OCI-M2 (cell line): ENCODE measurements around the gene RUSC2.
"Not testable (repeated sequence)": the region's sequence is repeated elsewhere in the genome, so short reads cannot be mapped to it uniquely, and the experiment has no call there.

Experiments
- DNase-seq: peaks from one replicate; lab custom pipeline; 2025; ENCODE audit not compliant: unreplicated experiment; lab: John Stamatoyannopoulos, UW

Gene RUSC2

DNA sequence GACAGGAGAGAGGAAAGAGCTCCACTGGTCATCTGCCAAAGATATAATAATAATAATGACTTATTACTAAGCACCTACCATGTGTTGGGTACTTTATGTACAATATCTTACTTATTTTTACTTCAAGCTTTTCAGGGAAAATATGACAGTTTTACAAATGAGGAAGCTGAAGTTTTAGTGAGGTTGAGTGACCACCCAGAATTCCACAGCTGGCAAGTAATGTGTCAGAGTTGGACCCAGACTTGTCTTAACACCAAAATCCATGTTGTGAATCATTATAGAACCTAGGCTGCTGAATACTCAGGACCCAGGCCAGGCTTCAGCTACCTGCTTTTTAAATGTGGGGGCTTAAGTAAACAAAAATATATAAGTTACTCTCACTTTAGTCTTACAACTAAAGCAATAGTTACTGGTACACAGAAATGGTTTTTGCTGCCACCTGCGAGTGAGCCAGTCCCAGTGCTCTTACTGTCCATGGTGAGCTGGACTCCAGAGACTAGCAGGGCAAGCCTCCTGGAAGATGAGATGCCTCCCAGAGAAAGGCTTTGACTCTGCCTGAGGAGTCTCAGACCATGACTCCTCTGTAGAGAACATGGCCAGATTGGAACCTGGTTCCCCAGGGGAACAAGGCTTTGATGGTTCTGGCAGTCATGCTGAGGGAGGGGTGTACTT is 29.9 kb downstream of the RUSC2 start:
- DNase-seq: no peak

DNA sequence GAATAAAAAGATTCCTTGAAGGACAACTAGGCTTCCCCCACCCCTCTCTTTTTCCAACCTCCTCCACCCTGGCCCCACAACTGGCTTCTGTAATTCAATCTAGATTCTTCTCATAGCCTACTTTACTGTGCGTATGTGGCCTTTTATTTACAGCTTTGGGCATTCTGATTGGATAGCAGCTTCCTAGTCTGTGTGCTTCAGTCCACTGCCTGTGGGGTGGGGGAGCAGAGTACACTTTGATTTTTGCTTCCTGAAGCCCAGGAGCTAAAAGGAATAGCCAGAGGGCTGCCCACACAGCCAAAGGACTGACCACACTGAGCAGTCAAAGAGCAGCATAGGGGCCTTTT is 30.4 kb downstream of the RUSC2 start:
- no peak for DNase-seq

DNA sequence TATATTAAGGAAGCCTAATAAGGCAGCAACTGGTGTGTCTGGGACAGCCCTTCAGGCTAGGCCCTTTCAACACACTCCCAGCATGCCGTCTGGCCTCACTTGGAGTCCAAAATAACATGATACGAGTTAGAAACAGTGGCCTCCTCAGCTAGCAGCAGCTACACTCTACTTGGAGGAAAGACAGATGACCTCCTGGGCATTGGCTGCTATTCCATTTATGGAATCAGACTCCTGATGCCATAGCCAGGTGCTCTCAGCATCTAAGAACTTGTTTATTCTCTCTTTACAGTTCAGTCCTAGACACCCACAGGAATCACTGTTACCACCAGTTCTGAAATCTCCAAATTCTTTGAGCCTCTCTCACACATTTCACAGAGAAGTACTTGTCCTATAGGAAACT is 31.8 kb downstream of the RUSC2 start:
- no peak for DNase-seq

DNA sequence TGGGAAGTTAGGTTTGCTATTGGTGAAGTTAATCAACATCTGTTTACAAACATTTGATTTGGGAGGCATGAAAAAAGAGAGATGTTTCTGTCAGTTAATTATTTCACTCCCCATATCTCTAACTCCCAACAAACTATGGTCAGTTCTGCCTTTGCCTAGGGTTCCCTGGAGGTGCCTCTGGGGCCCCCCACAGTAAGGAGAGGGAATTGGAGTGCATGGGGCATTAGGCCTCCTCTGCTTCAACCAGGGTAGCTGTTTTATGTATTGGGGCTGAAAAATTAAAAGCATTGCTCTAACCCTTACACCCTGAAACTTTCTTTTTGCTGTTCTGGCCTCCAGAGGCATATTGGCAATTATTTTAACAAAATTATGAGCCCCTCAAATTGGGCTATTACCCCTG is 32.3 kb downstream of the RUSC2 start:
- no peak for DNase-seq

DNA sequence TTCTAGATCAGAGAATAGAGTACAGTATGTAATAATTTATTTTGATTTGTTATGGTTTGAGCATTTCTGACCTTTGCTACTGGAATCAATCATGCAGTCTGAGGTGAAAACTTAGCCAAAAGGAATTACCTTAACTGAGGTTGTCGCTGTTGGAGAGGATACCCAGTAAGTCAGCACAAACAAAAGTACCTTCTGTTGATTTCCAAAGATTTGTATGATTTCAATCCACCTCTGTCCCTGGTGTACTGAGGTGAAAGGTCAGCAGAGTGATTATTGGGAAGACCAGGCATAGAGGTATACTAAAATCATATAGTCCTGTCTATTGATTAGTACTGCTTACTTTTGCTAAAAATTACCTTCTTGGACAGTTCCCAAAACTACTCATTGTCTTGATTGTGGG is 32.8 kb downstream of the RUSC2 start:
- no peak for DNase-seq

DNA sequence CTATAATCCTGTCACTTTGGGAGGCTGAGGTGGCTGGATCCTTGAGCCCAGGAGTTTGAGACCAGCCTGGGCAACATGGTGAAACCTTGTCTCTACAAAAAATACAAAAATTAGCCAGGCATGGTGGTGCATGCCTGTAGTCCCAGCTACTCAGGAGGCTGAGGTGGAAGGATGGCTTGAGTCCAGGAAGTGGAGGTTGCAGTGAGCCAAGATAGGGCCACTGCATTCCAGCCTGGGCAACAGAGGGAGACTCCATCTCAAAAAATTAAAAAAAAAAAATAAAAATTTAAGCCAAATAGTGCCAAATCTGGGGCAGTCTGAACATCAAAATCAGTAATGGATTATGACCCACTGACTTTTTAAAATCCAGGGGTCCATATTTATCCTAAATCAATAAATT is 33.6 kb downstream of the RUSC2 start:
- not testable (repeated sequence) for DNase-seq

DNA sequence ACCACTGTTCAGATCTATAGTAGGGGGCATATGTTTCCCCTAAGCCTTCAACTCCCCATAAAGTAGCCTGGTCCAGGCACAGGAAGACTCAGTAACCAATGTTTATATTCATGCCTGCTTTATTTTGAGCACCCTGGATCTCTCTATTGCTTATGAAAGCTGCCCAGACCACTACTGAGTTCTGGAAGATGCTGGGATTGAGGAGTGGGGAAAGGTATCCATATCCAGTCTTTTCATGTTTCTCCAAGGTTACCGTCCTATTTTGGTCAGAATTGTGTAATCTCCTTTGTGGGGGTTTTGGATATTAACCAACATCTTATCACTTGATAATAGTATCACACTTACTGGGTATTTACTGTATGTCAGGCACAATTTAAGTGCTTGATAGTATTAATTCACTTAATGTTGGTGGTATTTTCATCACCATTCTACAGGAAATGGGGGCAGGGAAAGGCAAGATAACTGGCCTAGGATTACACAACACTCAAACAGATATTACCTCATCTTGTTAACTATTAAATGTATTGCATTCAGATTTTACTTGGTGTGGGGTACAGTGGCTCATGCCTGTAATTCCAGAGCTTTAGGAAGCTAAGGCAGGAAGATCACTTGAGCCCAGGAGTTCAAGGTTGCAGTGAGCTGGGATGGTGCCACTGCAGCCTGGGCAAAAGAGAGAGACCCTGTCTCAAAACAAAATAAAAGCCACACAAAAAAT is 36.3 kb downstream of the RUSC2 start:
- no peak for DNase-seq

DNA sequence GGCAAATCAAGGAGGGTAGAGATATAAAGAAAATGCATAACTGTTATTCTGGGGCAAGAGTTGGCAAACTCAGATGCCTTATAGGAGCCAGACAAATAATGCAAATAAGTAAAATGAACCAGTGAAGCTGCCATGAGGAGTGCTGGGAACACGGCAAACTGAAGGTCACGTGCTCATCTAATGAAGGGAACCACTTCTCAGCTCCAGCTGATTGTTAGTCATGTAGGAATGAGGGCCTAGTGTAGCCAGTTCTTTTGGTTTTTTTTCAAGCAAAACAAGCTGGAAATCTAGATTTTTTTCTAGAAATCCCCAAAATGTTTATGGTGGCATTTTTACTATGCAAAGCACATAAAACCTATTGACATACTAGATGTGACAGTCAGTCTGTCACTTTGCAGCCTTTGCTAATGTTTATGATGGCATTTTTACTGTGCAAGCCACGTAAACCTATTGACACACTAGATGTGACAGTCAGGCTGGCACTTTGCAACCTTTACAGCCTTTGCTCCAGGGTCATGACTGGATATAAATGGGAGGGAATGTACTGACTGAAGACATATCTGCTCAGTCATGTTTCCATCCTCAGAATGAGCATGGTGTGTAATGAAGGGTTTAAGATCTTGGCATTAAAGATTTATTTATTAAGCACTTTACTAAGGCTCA is 39.4 kb downstream of the RUSC2 start:
- DNase-seq: no peak

DNA sequence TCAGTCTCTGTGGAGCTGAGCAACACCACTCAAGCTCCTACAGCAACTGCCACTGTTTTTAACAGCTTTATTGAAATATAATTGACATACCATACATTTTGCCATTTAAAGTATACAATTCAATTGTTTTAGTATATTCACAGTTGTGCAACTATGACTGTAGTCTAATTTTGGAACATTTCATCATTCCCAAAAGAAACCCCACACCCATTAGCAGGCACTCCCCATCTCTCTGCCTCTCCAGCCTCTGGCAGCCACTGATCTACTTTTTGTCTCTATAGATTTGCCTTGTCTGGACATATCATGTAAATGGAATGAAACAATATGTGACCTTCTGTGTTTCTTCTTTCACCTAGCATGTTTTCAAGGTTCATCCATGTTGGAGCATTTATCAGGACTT is 43.5 kb downstream of the RUSC2 start:
- DNase-seq: no peak

DNA sequence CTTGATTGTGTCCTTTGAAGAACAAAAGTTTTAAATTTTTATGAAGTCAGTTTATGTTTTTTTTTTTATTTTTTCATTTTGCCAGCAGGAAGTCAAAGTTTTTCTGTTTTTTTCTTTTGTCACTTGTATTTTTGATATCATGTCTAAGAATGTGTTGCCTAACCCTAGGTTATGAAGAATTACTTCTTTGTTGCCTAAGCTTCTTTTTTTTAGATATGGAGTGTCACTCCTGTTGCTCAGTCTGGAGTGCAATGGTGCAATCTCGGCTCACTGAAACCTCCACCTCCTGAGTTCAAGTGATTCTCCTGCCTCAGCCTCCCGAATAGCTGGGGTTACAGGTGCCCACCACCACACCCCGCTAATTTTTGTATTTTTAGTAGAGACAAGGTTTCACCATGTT is 45.0 kb downstream of the RUSC2 start:
- DNase-seq: not testable (repeated sequence)

DNA sequence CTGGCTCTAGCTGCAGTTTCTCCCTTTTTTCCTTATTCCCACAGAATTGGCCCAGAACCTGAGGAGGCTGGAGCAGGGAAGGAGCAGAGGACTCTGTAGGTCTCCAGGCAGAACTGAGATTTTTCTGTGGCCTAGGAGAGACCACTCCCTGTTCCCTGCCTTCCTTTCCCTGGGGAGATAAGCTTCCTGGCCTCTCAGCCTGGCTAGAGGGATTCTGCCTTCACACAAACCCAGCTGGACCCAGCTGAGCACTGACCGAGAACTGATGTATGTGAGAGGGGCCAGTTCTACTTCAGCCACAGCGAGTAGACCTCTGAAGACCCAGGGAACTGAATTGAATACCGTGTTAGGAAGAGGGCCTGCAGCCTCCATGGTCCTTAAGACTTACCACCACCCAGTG is 48.0 kb downstream of the RUSC2 start:
- DNase-seq: no peak

DNA sequence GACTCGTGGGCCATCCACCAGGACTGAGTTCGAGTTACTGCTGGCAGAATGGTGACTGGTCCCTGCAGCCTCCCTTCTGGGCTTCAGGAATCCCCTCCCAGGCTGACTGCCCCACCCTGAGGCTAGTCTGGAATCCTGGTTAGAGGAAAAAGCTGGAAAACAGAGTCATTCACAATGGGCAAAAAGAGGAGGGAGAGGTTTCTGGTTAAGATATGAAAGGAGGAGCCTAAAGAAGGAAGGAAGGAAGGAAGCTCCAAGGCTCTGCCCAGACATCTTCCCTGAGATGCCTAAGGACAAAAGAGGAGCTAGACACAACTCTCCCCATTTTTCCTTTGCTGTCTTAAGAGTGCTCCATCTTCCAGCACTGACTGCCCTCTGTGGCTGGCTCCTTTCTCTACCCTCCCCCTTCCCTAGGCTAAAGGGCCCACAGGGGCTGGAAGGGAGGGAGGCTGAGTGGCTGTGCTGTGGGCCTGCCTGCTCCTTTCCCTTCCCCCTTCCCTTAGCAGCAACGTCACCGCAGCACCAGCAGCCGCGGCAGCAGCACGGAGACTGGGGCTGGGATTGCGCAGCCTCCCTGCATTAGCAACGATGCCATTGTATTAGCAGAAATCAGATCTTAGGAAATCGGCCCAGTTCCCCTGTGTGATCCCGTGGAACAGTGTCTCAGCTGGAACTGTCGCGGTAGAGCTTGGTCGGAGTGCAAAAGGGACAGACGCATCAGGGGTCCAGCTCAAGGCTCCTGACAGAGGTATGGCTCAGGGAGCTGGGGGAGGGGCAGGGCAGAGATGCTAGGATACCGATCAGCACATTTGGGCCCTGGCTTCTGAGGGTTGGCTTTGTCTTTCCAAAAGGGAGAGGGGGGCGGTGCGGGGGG is 48.7 kb downstream of the RUSC2 start:
- no peak for DNase-seq
